SU-DHL-6 (cell line): Measurements from ENCODE around the gene PIH1D1.

Experiments used
- EZH2phosphoT487 ChIP-seq: fragments of 200-600 bp; sonication (generic), shearing (Covaris generic); conservative IDR thresholded peaks from 2 replicates; pipeline ENCODE4 v1.6.1; 2018; ENCODE audit warnings: mild to moderate bottlenecking, antibody characterized with exemption, low read length, moderate library complexity, mixed read lengths
- TF ChIP-seq, protein P1 (sequence below): fragments of 200-600 bp; sonication (generic); IDR thresholded peaks from one replicate; pipeline ENCODE4 v1.5.1; 2017; ENCODE audit warnings: antibody characterized with exemption, mild to moderate bottlenecking, low read length, moderate library complexity; ENCODE audit not compliant: insufficient read depth, poor library complexity, severe bottlenecking

DNA sequence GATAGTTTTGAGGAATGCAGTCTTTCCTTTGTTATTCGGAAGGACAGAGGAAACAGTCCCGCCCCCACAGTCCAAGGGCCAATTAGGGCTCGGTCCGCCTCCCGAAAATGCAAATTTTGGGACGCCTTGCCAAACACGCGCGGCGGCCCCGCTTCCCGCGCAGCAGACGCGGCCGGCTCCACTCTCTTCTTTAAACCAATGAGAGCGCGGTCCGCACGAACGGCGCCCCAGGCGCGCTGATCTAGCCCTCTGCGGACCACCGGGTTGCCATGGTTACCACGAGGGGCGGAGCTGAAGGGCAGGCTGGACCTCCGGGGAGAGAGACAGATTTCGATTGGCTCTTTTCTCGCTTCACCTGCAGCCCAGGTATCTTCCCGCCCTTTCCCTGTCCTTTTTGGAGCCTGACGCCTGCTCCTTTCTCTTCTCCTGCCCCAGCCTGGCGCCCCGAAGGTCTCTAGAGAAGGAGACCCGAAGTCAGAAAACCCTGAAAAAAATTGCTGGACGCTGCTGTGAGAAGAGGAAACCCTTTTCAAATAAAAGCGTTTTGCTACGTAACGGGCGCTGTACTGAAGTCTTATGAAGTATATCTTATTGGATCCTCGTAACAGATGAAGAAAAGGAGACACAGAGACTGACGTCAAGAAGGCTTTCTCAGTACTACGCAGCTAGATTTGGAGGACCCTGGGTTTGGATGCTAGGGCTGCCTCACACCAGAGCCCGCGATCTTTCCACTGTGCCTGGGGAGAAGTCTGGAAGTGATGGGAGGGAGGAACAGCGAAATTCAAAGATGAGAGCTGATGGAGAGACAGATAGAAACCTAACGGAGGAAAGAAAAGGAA, 30.4 kb downstream of the PIH1D1 start:
- TF ChIP-seq, protein P1, sequence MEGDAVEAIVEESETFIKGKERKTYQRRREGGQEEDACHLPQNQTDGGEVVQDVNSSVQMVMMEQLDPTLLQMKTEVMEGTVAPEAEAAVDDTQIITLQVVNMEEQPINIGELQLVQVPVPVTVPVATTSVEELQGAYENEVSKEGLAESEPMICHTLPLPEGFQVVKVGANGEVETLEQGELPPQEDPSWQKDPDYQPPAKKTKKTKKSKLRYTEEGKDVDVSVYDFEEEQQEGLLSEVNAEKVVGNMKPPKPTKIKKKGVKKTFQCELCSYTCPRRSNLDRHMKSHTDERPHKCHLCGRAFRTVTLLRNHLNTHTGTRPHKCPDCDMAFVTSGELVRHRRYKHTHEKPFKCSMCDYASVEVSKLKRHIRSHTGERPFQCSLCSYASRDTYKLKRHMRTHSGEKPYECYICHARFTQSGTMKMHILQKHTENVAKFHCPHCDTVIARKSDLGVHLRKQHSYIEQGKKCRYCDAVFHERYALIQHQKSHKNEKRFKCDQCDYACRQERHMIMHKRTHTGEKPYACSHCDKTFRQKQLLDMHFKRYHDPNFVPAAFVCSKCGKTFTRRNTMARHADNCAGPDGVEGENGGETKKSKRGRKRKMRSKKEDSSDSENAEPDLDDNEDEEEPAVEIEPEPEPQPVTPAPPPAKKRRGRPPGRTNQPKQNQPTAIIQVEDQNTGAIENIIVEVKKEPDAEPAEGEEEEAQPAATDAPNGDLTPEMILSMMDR = no peak
- no peak for TF ChIP-seq EZH2phosphoT487
